GM12892 (cell line): ENCODE data around the gene EPN2.
"Not testable (repeated sequence)": the region's sequence is repeated elsewhere in the genome, so short reads cannot be mapped to it uniquely, and the experiment has no call there.

Source experiments
- POLR2A ChIP-seq: IDR thresholded peaks from 2 replicates; pipeline ENCODE4 v1.6.1; 2011; ENCODE audit warnings: low read depth, low read length, control low read depth
- POLR2AphosphoS5 ChIP-seq: IDR thresholded peaks from 2 replicates; pipeline ENCODE4 v1.6.1; 2011; ENCODE audit warnings: low read depth, low read length, control low read depth

DNA sequence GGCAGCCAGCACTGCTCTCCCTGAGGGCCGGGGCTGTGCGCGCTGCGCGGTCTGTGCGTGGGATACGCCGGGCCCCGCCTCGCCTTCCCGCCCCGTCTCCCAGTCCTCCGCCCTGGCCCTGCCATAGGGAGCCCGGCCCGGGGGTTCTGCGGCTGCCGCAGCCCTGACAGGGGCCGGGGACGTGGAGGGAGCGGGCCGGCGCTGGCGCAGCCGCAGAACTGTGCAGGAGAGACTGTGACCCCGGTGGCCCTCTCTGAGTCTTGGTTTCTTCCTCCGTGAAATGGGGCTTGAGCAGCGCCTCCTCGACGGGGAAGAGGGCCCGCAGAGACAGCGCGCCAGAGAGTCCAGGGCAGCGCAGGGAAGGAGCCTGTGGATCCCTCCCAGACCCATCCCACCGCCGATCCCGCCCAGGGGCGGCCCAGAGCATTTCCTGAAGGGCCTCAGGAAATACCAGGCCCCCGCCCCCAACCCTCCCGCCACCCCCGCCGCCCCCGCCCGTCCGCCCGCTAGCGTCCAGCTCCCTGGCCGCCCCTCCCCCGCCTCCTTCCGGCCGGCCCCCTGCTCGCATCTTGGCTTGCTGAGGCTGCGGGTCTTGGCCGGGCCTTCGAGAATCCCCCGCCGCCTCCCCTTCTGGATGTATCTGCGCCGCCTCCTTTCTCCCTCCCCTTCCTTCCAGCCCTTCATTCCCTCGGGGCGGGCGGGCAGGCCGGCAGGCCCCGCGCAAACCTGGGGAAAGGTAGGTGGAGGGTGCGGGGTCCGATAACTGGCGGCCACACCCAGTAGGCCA lies 21.9 kb upstream of the EPN2 start:
- not testable (repeated sequence) for TF ChIP-seq POLR2AphosphoS5, POLR2A
